HCT116 (cell line): ENCODE results near the gene GGA1. TPM values are rescaled to one million over a fixed set of nuclear protein-coding genes. Genes with fewer than 3 reads are reported as not detected.
A peak's percentile ranks its signal among the peaks of the same experiment; 100 is the strongest.

Experiments
- ATAC-seq: fragments of 200-7000 bp; cut with Tn5 transposase; 2 replicates; pipeline ENCODE4 v1.9.1; 2020; ENCODE audit warnings: mild to moderate bottlenecking, moderate library complexity
- BruUV-seq: library from RNA; stranded (reverse); fragments of 400-500 nt; replicated peaks from 2 replicates; lab custom pipeline; 2021; lab: Mats Ljungman, UMichigan
- CTCF ChIA-PET: fragments of 300-600 bp; sonication (Branson Sonifier 250); formaldehyde crosslinking; loops from one replicate; lab custom pipeline; 2021; ENCODE audit warnings: antibody characterized with exemption; lab: Charles Lee
- POLR2A ChIA-PET: fragments of 300-600, 350-600 bp; sonication (Branson Sonifier 250); formaldehyde crosslinking; loops from one replicate; lab custom pipeline; 2021; ENCODE audit warnings: antibody characterized with exemption; lab: Charles Lee
- RAD21 ChIA-PET, 2 experiments: fragments of 300-600 bp; sonication (Branson Sonifier 250); formaldehyde crosslinking; loops; one replicate each; lab custom pipeline; 2023; ENCODE audit warnings: low total read pairs in 2 of 2; ENCODE audit not compliant: uncharacterized antibody in 2 of 2, unreplicated experiment in 2 of 2, low non-redundant PET in 1 of 2; lab: Charles Lee
- DNase-seq: peaks from one replicate; pipeline ENCODE4 v3.0.0-alpha.2; 2010; ENCODE audit warnings: low read depth, low spot score
- H2AFZ ChIP-seq: fragments of 200-600 bp; shearing (Covaris generic), sonication (generic); 2 replicates; pipeline ENCODE4 v1.6.1; 2017; ENCODE audit warnings: low read depth, mixed run types, mixed read lengths, antibody characterized with exemption, low read length; ENCODE audit not compliant: poor library complexity, severe bottlenecking
- H3K27ac ChIP-seq: 2 replicates; pipeline ENCODE4 v1.5.1; 2012; ENCODE audit warnings: low read depth, low read length
- H3K27me3 ChIP-seq: fragments of 200-600 bp; sonication (generic); 2 replicates; pipeline ENCODE4 v1.6.1; 2016; ENCODE audit warnings: mixed run types, low read length, mixed read lengths; ENCODE audit not compliant: insufficient read depth
- H3K36me3 ChIP-seq, 2 experiments: fragments of 200-500 bp in 1 of 2; fragments of 200-600 bp in 1 of 2; sonication (Bioruptor generic) in 1 of 2; sonication (generic) in 1 of 2; 2 replicates each; pipeline versions ENCODE4 v1.5.1 to v1.6.1; 2014 to 2016; ENCODE audit warnings: low read length in 2 of 2, inconsistent platforms in 1 of 2, mixed read lengths in 1 of 2, mixed run types in 1 of 2; ENCODE audit not compliant: insufficient read depth in 2 of 2, control insufficient read depth in 1 of 2
- H3K4me1 ChIP-seq, 2 experiments: fragments of 200-600 bp in 1 of 2; sonication (generic) in 1 of 2; 2 replicates each; pipeline versions ENCODE4 v1.5.1 to v1.6.1; 2012 to 2017; ENCODE audit warnings: low read length in 2 of 2, inconsistent platforms in 1 of 2, mild to moderate bottlenecking in 1 of 2, mixed read lengths in 1 of 2, mixed run types in 1 of 2, moderate library complexity in 1 of 2; ENCODE audit not compliant: insufficient read depth in 2 of 2, control insufficient read depth in 1 of 2
- H3K4me2 ChIP-seq: fragments of 200-600 bp; sonication (generic); 2 replicates; pipeline ENCODE4 v1.6.1; 2017; ENCODE audit warnings: mixed run types, low read length, mixed read lengths
- H3K4me3 ChIP-seq, 2 experiments: fragments of 200-600 bp in 1 of 2; sonication (generic) in 1 of 2; replicated peaks in 1 of 2; 2 replicates each; pipeline ENCODE4 v1.5.1; 2011 to 2016; ENCODE audit warnings: low read length in 2 of 2, control low read depth in 1 of 2, low read depth in 1 of 2, mild to moderate bottlenecking in 1 of 2, mixed read lengths in 1 of 2, mixed run types in 1 of 2
- H3K79me2 ChIP-seq: fragments of 200-600 bp; sonication (generic); 2 replicates; pipeline ENCODE4 v1.6.1; 2017; ENCODE audit warnings: mild to moderate bottlenecking, mixed run types, low read length, moderate library complexity, mixed read lengths; ENCODE audit not compliant: insufficient read depth
- H3K9ac ChIP-seq: fragments of 200-600 bp; sonication (generic); 2 replicates; pipeline ENCODE4 v1.6.1; 2016; ENCODE audit warnings: low read length, mixed read lengths
- H3K9me2 ChIP-seq: fragments of 200-600 bp; sonication (generic), shearing (Covaris generic); 2 replicates; pipeline ENCODE4 v1.6.1; 2017; ENCODE audit warnings: mixed run types, mild to moderate bottlenecking, moderate library complexity; ENCODE audit not compliant: insufficient read depth
- H3K9me3 ChIP-seq, 2 experiments: fragments of 200-500 bp in 1 of 2; fragments of 200-600 bp in 1 of 2; sonication (Bioruptor generic) in 1 of 2; sonication (generic) in 1 of 2; 2 replicates each; pipeline ENCODE4 v1.6.1; 2014 to 2017; ENCODE audit warnings: low read length in 2 of 2, mixed read lengths in 2 of 2, inconsistent platforms in 1 of 2, low read depth in 1 of 2, mild to moderate bottlenecking in 1 of 2, mixed run types in 1 of 2, moderate library complexity in 1 of 2; ENCODE audit not compliant: control insufficient read depth in 1 of 2, insufficient read depth in 1 of 2
- H4K20me1 ChIP-seq: fragments of 200-600 bp; sonication (generic), shearing (Covaris generic); 2 replicates; pipeline ENCODE4 v1.6.1; 2017; ENCODE audit warnings: mixed run types, mild to moderate bottlenecking, moderate library complexity; ENCODE audit not compliant: insufficient read depth
- EGR1 ChIP-seq: IDR thresholded peaks from 2 replicates; pipeline ENCODE4 v1.6.1; 2012; ENCODE audit warnings: low read depth
- JUND ChIP-seq: IDR thresholded peaks from 2 replicates; pipeline ENCODE4 v1.6.1; 2012
- POLR2AphosphoS5 ChIP-seq: IDR thresholded peaks from 2 replicates; pipeline ENCODE4 v1.6.1; 2011; ENCODE audit warnings: mild to moderate bottlenecking, low read depth, low read length, moderate library complexity
- SP1 ChIP-seq: IDR thresholded peaks from 2 replicates; pipeline ENCODE4 v1.6.1; 2012; ENCODE audit warnings: low read depth
- TCF7L2 ChIP-seq: IDR thresholded peaks from 2 replicates; pipeline ENCODE4 v1.7.0; 2011; ENCODE audit warnings: borderline replicate concordance, inconsistent platforms; ENCODE audit not compliant: insufficient read depth, insufficient read length; ENCODE audit errors: extremely low read depth
- YY1 ChIP-seq: IDR thresholded peaks from 2 replicates; pipeline ENCODE4 v1.6.1; 2011; ENCODE audit warnings: low read length, low read depth, moderate library complexity, mild to moderate bottlenecking; ENCODE audit not compliant: insufficient replicate concordance; ENCODE audit errors: extremely low read depth
- intact Hi-C: fragments of 100-400 bp; cut with micrococcal nuclease; formaldehyde crosslinking; loops from 2 replicates; pipeline ENCODE4 v1.10.0; 2022
- total RNA-seq: library from RNA; stranded (reverse); gene quantifications from one replicate; pipeline ENCODE4 v1.2.1, GENCODE V29; 2021; ENCODE audit not compliant: unreplicated experiment

Gene GGA1
- total RNA-seq, 1 experiment from 2014 or later: 89.8 TPM

DNA sequence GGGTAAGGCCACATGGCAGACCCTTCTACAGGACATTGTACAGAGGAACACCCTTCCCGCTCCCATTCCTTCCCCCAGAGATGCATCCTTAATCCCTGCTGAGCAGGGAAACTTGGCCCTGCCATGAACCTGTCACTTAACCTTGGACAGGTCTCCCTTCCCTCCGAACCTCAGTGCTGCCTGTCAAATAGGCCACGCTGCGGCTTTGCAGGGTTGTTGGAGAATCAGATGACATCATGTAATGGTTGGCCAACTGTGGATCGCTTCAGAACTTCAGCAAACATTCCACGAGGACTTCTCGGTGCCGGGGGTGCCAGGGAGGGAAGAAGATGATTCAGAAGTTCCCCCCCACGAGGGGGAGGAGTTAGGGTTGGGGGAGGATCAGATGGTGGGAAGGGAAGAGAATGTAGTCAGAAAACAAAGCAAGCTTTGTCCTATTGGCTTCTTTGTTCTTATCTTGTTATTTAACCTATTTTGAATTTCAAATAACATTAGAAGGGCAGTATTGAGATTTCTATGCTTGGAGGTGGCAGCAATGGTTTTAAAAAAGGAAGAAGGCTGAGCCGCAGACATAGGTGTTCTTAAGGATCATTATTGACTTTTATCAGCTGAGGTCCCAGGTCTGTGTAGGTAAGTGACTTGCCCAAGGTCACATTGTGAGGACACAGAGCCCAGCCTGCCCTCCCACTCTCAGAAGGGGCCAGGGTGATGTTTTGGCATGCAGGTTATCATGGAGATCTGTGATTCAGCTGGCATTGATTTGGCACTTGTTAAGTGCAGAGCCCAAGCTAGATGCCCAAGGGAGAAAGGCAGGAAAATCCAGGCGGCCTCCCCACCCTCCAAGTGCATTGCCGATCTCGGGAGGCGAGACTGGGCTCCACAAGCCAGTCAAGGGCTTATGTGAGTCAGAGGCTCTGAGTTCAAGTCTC, 45.2 kb upstream of the GGA1 start:
- BruUV-seq: no TSS peak
- intact Hi-C loops: no loop called here

DNA sequence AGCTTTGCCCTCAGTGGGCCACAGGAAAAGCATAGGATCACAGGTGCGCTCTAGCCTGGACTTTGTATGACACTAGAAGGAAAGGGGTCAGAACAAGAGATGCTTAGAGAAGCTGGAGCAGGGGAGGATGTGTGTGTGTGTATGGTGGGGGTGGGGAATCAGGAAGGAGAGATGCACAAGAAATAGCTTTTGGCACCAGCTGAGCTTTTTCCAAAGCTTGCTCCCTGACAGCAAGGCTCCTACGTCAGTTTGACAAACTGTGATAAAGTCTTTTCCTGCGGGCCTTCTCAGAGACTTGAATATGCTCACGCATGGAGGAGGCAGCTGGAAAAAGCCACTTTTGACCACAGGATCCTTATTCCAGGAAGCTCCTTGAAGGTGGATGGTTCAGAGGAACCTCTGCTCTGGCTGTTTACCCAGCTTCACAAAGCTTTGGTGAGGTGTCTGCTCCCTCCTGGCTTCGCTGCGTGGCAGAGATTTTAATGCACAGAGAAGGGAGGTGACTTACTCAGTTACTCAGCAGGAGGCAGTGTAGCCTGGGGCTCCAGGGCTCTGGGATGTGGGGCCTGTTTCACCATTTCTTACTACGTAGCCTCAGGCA, 44.4 kb upstream of the GGA1 start:
- Histone ChIP-seq H4K20me1 (peaks cover 6% of the 10 kb centered on the region; the same call in 1 of the 2 replicates), H3K9ac (peak overlapping the region; percentile 95), H3K27me3 (no peaks in the 10 kb centered on the region), H3K4me2 (peak overlapping the region; percentile 91), H2AFZ (no peak overlapping the region), H3K9me3 (no peaks in the 10 kb centered on the region), H3K9me2 (no peaks in the 10 kb centered on the region), H3K27ac (peak overlapping the region; percentile 99), H3K4me1 (peaks cover 66 to 86% of the 10 kb centered on the region in 2 experiments), H3K79me2 (peaks cover 76% of the 10 kb centered on the region), H3K36me3 (peaks cover 3 to 45% of the 10 kb centered on the region in 2 experiments; a peak in 1 of 4 replicates), H3K4me3 (0 out of 4 replicates have a peak overlapping the region, but pooled peaks of 1 of the 2 experiments have one; percentile 82)
- ATAC-seq (no peak), DNase-seq (no peak)
- no TSS peak for BruUV-seq
- RAD21 ChIA-PET: no interaction called here
- CTCF ChIA-PET: interaction anchor here (0.7 to 10.7 kb wide), 5 partner anchors 19 to 304 kb away, joined by 3 to 238 read pairs (median 3); no protein-coding TSS in a partner anchor
- POLR2A ChIA-PET: interaction anchor here (0.8 to 3.6 kb wide), 3 partner anchors 18 to 45 kb away, joined by 3 to 21 read pairs (median 3); partner anchors contain the start of gene GGA1
- no peak for TF ChIP-seq TCF7L2
- intact Hi-C loops: no loop called here

More for the DNA sequence above, 45.2 kb upstream of the GGA1 start:
- Histone ChIP-seq H3K36me3 (peaks cover 3 to 43% of the 10 kb centered on the region in 2 experiments; a peak in 1 of 4 replicates), H3K9me2 (no peaks in the 10 kb centered on the region), H3K4me3 (peak overlapping the region; percentile 82 to 90), H3K9ac (peak overlapping the region; percentile 95), H3K4me2 (peak overlapping the region; percentile 91), H3K9me3 (no peaks in the 10 kb centered on the region), H2AFZ (no peak overlapping the region), H3K27me3 (no peaks in the 10 kb centered on the region), H3K27ac (peak overlapping the region; percentile 99), H3K79me2 (peaks cover 76% of the 10 kb centered on the region), H4K20me1 (peaks cover 6% of the 10 kb centered on the region; the same call in 1 of the 2 replicates), H3K4me1 (peaks cover 63 to 81% of the 10 kb centered on the region in 2 experiments)
- CTCF ChIA-PET: interaction anchor here (0.7 to 10.7 kb wide), 6 partner anchors 18 to 247 kb away, joined by 3 to 238 read pairs (median 5); no protein-coding TSS in a partner anchor
- ATAC-seq: peak; percentile 3; the same call in 1 of the 2 replicates
- DNase-seq: peak; percentile 57
- POLR2A ChIA-PET: interaction anchor here (0.6 to 3.6 kb wide), 4 partner anchors 18 to 245 kb away, joined by 3 to 21 read pairs (median 3); partner anchors contain the start of gene GGA1
- RAD21 ChIA-PET: no interaction called here
- TF ChIP-seq JUND (no peak), TCF7L2 (no peak), SP1 (no peak), YY1 (no peak), POLR2AphosphoS5 (peak; percentile 45; the same call in 1 of the 2 replicates), EGR1 (no peak)
